ENCODE measurements around the gene RBCK1. TPM values are rescaled to one million over a fixed set of nuclear protein-coding genes. Genes with fewer than 3 reads are reported as not detected.

Gene RBCK1
- total RNA-seq, 1 experiment from 2014 or later, result 46.8 TPM

GRCh38 chr20:421685-422250 is 13.7 kb downstream of the RBCK1 start:
- no peak overlapping the region for H2BK20ac ChIP-seq (ENCODE audit: low read depth, low read length, poor library complexity, severe bottlenecking)
- no peak overlapping the region for H2BK5ac ChIP-seq (ENCODE audit: insufficient read length, low read length)
- H4K5ac ChIP-seq (ENCODE audit: insufficient read length, low read depth, low read length), result no peak overlapping the region
- no peak overlapping the region for H2AK5ac ChIP-seq (ENCODE audit: insufficient read length, low read length)
- no peak overlapping the region for H3K4me3 Mint-ChIP-seq
- no peaks in the 10 kb centered on the region for H3K4me1 Mint-ChIP-seq
- H3K79me2 ChIP-seq (ENCODE audit: insufficient read depth, low read length), result no peaks in the 10 kb centered on the region
- no CpG with 5 or more reads among the region's 8 CpGs for WGBS (ENCODE audit: extremely low coverage, insufficient read length, low lambda C conversion rate)
- peaks cover 38 to 59% (median 51%) of the 10 kb centered on the region in 3 experiments for H3K36me3 Mint-ChIP-seq (ENCODE audit: insufficient read depth in 1 of 3, low read depth in 3 of 3)
- no peak for DNase-seq
- H3K27me3 ChIP-seq (ENCODE audit: insufficient read depth, low read length), result no peaks in the 10 kb centered on the region
- H3K4me2 ChIP-seq (ENCODE audit: insufficient read depth, insufficient read length, low read length), result no peak overlapping the region
- no peaks in the 10 kb centered on the region for H3K79me1 ChIP-seq (ENCODE audit: insufficient read depth, low read depth, low read length, poor library complexity, severe bottlenecking)
- peaks cover 2% of the 10 kb centered on the region; the same call in 1 of the 2 replicates for H3K27me3 Mint-ChIP-seq (ENCODE audit: low read depth)
- H4K20me1 ChIP-seq (ENCODE audit: control insufficient read depth, insufficient read depth, insufficient read length), result no peaks in the 10 kb centered on the region
- no peak overlapping the region for H3K18ac ChIP-seq (ENCODE audit: insufficient read length, low read depth, low read length)
- no peak overlapping the region for H2BK15ac ChIP-seq (ENCODE audit: low read depth, low read length)
- no peak overlapping the region for H3K27ac ChIP-seq (ENCODE audit: insufficient read length, low read depth, low read length)
- H4K8ac ChIP-seq (replicated peaks; ENCODE audit: insufficient read length, low read depth, low read length), result no peak overlapping the region
- no peaks in the 10 kb centered on the region for H3K23me2 ChIP-seq (ENCODE audit: insufficient read length, low read depth, low read length, poor library complexity, severe bottlenecking)
- H3K27ac Mint-ChIP-seq, result peak overlapping the region in 1 of 3 experiments; percentile 47; a peak in 2 of 7 replicates
- H3K9me3 ChIP-seq (ENCODE audit: control insufficient read depth, low read depth, low read length), result no peaks in the 10 kb centered on the region
- H3K9me3 Mint-ChIP-seq, result peaks cover 0 to 7% of the 10 kb centered on the region in 2 experiments; a peak in 3 of 5 replicates
- no peak overlapping the region for H3K9ac ChIP-seq (ENCODE audit: extremely low read depth, insufficient read length, low read length)
- no peak overlapping the region for H2BK12ac ChIP-seq (ENCODE audit: insufficient read length, low read depth, low read length)
- H3K56ac ChIP-seq (ENCODE audit: insufficient read length, low read depth, low read length), result no peak overlapping the region
- no peak overlapping the region; the same call in 1 of the 2 replicates for H3K14ac ChIP-seq (ENCODE audit: insufficient read depth, low read length)
- no peak overlapping the region for H3K23ac ChIP-seq (ENCODE audit: insufficient read length, low read depth, low read length)
- no peak overlapping the region for H2AFZ ChIP-seq (ENCODE audit: low read length)
- no peak overlapping the region for H4K91ac ChIP-seq (ENCODE audit: insufficient read length, low read depth, low read length)
- no peak for TF ChIP-seq CTCF (conservative IDR thresholded peaks at IDR 0.05)
- H3K4me1 ChIP-seq (ENCODE audit: insufficient read depth, low read length), result no peaks in the 10 kb centered on the region
- H2BK120ac ChIP-seq (ENCODE audit: low read depth, low read length, poor library complexity, severe bottlenecking), result no peak overlapping the region
- H3T11ph ChIP-seq (ENCODE audit: low read length), result no peak overlapping the region
- H3K4ac ChIP-seq (ENCODE audit: low read depth, low read length), result no peak overlapping the region

Measured in H9 (cell line).